GM10847 (cell line): ENCODE measurements around the gene HAX1.

Experiments
- POLR2A ChIP-seq: IDR thresholded peaks from 2 replicates; pipeline ENCODE4 v1.6.1; 2011; ENCODE audit not compliant: insufficient read length; ENCODE audit errors: extremely low read depth

The HAX1 gene

DNA sequence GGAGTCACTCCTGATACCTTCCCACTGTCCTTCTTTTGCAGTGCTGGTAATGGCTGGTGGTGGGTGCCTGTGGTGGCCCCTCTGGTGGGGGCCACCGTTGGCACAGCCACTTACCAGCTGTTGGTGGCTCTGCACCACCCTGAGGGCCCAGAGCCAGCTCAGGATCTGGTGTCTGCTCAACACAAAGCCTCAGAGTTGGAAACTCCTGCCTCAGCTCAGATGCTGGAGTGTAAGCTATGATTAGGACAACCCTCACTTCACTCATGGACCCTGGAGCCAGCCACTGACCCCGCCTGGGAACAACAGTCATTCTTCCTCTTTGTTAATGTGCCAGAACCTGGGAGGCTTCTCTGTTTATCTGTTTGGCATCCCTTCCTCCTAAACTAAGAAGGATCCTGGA is 51.8 kb downstream of the HAX1 start:
- no peak for TF ChIP-seq POLR2A

DNA sequence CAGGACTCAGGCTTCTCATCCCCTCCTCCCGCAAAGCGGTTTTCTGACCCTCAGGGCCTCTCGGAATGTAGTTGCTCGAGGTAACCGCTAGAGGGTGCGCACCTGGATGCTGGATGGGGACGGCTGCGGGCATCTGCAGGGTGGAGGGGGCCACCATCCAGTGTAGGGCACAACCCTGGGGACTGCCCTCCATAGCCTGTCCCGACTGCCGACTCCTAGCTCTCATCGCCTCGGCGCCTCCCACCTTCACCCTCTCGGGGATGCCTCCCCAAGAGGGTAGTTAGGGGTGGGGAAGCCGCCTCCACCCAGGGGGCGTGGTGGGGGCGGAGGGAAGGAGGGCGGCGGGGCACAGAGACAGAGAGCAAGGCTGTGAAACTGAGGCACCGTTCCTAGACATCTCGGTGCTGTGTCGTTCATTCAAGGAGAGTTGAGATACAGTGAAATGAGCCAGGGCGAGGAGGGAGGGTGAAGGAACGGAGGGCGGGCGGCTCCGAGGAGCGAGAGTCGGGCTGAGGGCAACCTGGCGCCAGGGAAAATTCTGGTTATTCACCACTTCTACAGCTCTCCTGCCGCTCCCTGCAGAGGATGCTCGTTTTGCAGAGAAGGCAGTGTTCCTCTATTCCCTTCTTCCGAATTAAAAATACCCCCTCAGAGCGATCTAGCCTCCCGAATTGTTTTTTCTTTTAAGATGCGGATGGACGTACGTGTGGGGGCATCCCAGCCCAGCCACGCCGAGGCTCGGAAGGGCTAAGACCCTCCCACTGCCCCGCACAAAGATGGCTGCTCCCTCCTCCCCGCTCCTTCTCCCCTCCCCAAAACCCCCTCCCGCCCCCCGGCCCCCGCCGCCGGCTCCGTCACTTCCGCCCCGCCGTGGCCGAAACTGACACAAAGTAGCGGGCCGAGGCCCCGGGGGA is 52.5 kb downstream of the HAX1 start, which contains the start of gene ATP8B2:
Gene ATP8B2, plus strand, starts transcription at position 857 of the 914 bp plus-strand sequence. CDS start 2,617 bp downstream, outside the sequence.
- no peak for TF ChIP-seq POLR2A
